ENCODE data around the gene LYST. TPM values are rescaled to one million over a fixed set of nuclear protein-coding genes. Genes with fewer than 3 reads are reported as not detected.
A peak's percentile ranks its signal among the peaks of the same experiment; 100 is the strongest.
"Not testable (repeated sequence)": the region's sequence is repeated elsewhere in the genome, so short reads cannot be mapped to it uniquely, and the experiment has no call there.

Gene LYST
- polyA plus RNA-seq, 1 of the 3 experiments (the other 2 are of a cell fraction), result 3.9 TPM

GRCh38 chr1:235648407-235648907 is 218.2 kb downstream of the LYST start:
- POLR2A ChIA-PET, result interaction anchor here (0.6 to 1.0 kb wide), 2 partner anchors 31 to 144 kb away, joined by 3 read pairs; no protein-coding TSS in a partner anchor
- peaks cover 0 to 34% of the 10 kb centered on the region in 2 experiments; a peak in 2 of 4 replicates for H3K4me1 ChIP-seq (ENCODE audit: control insufficient read depth in 1 of 2, insufficient read depth in 2 of 2, low read depth in 1 of 2, low read length in 1 of 2)
- CTCF ChIA-PET, result interaction anchor here (0.8 to 1.2 kb wide), 2 partner anchors 15 to 135 kb away, joined by 3 to 4 read pairs; no protein-coding TSS in a partner anchor
- H3K9ac ChIP-seq, result no peak overlapping the region
- 22% methylated on average over 20 of the region's 31 CpGs for WGBS (ENCODE audit: low lambda C conversion rate)
- no peaks in the 10 kb centered on the region for H3K79me2 ChIP-seq (ENCODE audit: insufficient read depth)
- H3K27ac ChIP-seq (ENCODE audit: low read depth in 2 of 2, low read length in 1 of 2), result peak overlapping the region in 1 of 2 experiments; percentile 88; a peak in 2 of 4 replicates
- H3K4me3 ChIP-seq (ENCODE audit: low read depth in 2 of 2, low read length in 1 of 2), result peak overlapping the region; percentile 59 to 61; a peak in 2 of 4 replicates
- H3K9me3 ChIP-seq, result no peaks in the 10 kb centered on the region
- TF ChIP-seq EP300 (IDR thresholded peaks at IDR 0.05; ENCODE audit: borderline replicate concordance in 1 of 2, low read depth in 1 of 2, low read length in 1 of 2) (no peak), MXI1 (IDR thresholded peaks at IDR 0.05; ENCODE audit: low read depth, low read length) (peak; percentile 86), FOXJ3 (CRISPR knock-in tag; IDR thresholded peaks at IDR 0.05) (0 out of 2 replicates have a peak, but pooled peaks have one; percentile 16), GATA2 (CRISPR knock-in tag; IDR thresholded peaks at IDR 0.05) (peak; percentile 64; the same call in 1 of the 2 replicates), JUND (IDR thresholded peaks at IDR 0.05) (no peak), REST (IDR thresholded peaks at IDR 0.05; ENCODE audit: low read depth, low read length) (peak; percentile 13; the same call in 1 of the 2 replicates), RFX5 (IDR thresholded peaks at IDR 0.05; ENCODE audit: low read length) (no peak), RAD21 (IDR thresholded peaks at IDR 0.05; ENCODE audit: low read length) (no peak; the same call in 1 of the 2 replicates)
- H3K36me3 ChIP-seq (replicated peaks in 1 of 2; ENCODE audit: control insufficient read depth in 1 of 2, insufficient read depth in 2 of 2, low read length in 1 of 2), result no peaks in the 10 kb centered on the region
- H3K4me2 ChIP-seq, result peak overlapping the region; percentile 99
- peaks cover 8% of the 10 kb centered on the region for H3F3A ChIP-seq (replicated peaks; ENCODE audit: insufficient read depth)
- H3K27me3 ChIP-seq (ENCODE audit: insufficient read depth), result peaks cover 10% of the 10 kb centered on the region; the same call in 1 of the 2 replicates
- peak; percentile 83 for DNase-seq
- no peak overlapping the region for H2AFZ ChIP-seq (ENCODE audit: low read depth)
- H4K20me1 ChIP-seq (ENCODE audit: insufficient read depth), result no peaks in the 10 kb centered on the region
- no peaks in the 10 kb centered on the region for H3K9me2 ChIP-seq

- H3K9me3 ChIP-seq; H3K9ac ChIP-seq; DNase-seq; H3K36me3 ChIP-seq (replicated peaks in 1 of 2; ENCODE audit: control insufficient read depth in 1 of 2, insufficient read depth in 2 of 2, low read length in 1 of 2); H3F3A ChIP-seq (replicated peaks; ENCODE audit: insufficient read depth); H3K4me3 ChIP-seq (ENCODE audit: low read depth in 2 of 2, low read length in 1 of 2); H3K27ac ChIP-seq (ENCODE audit: low read depth in 2 of 2, low read length in 1 of 2); H2AFZ ChIP-seq (ENCODE audit: low read depth); H3K4me2 ChIP-seq; H4K20me1 ChIP-seq (ENCODE audit: insufficient read depth); H3K9me2 ChIP-seq; H3K79me2 ChIP-seq (ENCODE audit: insufficient read depth): not testable (repeated sequence)
- Histone ChIP-seq H3K27me3 (ENCODE audit: insufficient read depth) (peaks cover 10% of the 10 kb centered on the region; the same call in 1 of the 2 replicates), H3K4me1 (ENCODE audit: control insufficient read depth in 1 of 2, insufficient read depth in 2 of 2, low read depth in 1 of 2, low read length in 1 of 2) (peaks cover 0 to 43% of the 10 kb centered on the region in 2 experiments; a peak in 2 of 4 replicates)
- 91% methylated on average over 12 of the region's 12 CpGs for WGBS (ENCODE audit: low lambda C conversion rate)
- ChIA-PET CTCF (interaction anchor here (1.2 to 1.5 kb wide), 4 partner anchors 10 to 143 kb away, joined by 3 to 6 read pairs (median 4); partner anchors contain the start of gene B3GALNT2), POLR2A (interaction anchor here (1.4 kb wide), 1 partner anchor 95 kb away, joined by 3 read pairs; no protein-coding TSS in a partner anchor)
Measured at GRCh38 chr1:235647537-235647936, 219.2 kb downstream of the LYST start.
